GM12874 (cell line): ENCODE results near the gene CRIP2.

Source experiments
- CTCF ChIP-seq: IDR thresholded peaks from 2 replicates; pipeline ENCODE4 v1.5.1; 2011; ENCODE audit warnings: low read depth, mild to moderate bottlenecking, control low read depth, low read length, moderate library complexity; ENCODE audit not compliant: insufficient read depth

Gene CRIP2

GRCh38 chr14:105450864-105451720 lies 23.5 kb upstream of the CRIP2 start:
- TF ChIP-seq CTCF, result no peak

- no peak for TF ChIP-seq CTCF
These were observed 21.7 kb upstream of the CRIP2 start for GRCh38 chr14:105452963-105453362.

GRCh38 chr14:105453847-105454246 lies 20.8 kb upstream of the CRIP2 start:
- TF ChIP-seq CTCF, result no peak

GRCh38 chr14:105455086-105455640 lies 19.5 kb upstream of the CRIP2 start:
- no peak for TF ChIP-seq CTCF

GRCh38 chr14:105455766-105456660 lies 18.6 kb upstream of the CRIP2 start:
- no peak for TF ChIP-seq CTCF

- no peak for TF ChIP-seq CTCF
These were observed 17.6 kb upstream of the CRIP2 start for GRCh38 chr14:105456736-105457617.
